PC-3 (cell line): ENCODE results near the gene IDH3A.

Source experiments
- EZH2phosphoT487 ChIP-seq: fragments of 300-600 bp; sonication (generic); IDR thresholded peaks from 2 replicates; pipeline ENCODE4 v1.6.1; 2018; ENCODE audit warnings: mild to moderate bottlenecking, antibody characterized with exemption, low read length, borderline replicate concordance
- TF ChIP-seq, protein P1 (sequence below): fragments of 300-600 bp; sonication (generic); conservative IDR thresholded peaks from 2 replicates; pipeline ENCODE4 v1.5.1; 2017; ENCODE audit warnings: antibody characterized with exemption, low read depth, mild to moderate bottlenecking, low read length

DNA sequence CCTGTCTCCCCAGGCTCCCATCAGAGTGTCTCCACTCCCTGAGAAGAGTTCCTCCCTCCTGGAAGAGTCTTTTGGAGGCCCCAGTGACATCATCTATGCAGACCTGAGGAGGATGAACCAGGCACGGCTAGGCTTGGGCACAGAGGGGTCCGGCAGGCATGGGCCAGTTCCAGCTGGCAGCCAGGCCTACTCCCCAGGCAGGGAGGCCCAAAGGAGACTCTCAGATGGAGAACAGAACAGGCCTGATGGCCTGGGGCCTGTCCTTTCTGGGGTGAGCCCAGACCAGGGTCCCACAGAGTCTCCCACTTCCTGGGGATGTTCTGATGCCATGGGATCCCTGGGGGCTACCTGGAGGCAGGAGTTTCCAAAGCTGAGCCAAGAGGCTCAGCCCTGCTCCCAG is 48.3 kb upstream of the IDH3A start:
- TF ChIP-seq, protein P1, sequence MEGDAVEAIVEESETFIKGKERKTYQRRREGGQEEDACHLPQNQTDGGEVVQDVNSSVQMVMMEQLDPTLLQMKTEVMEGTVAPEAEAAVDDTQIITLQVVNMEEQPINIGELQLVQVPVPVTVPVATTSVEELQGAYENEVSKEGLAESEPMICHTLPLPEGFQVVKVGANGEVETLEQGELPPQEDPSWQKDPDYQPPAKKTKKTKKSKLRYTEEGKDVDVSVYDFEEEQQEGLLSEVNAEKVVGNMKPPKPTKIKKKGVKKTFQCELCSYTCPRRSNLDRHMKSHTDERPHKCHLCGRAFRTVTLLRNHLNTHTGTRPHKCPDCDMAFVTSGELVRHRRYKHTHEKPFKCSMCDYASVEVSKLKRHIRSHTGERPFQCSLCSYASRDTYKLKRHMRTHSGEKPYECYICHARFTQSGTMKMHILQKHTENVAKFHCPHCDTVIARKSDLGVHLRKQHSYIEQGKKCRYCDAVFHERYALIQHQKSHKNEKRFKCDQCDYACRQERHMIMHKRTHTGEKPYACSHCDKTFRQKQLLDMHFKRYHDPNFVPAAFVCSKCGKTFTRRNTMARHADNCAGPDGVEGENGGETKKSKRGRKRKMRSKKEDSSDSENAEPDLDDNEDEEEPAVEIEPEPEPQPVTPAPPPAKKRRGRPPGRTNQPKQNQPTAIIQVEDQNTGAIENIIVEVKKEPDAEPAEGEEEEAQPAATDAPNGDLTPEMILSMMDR, result no peak
- no peak for TF ChIP-seq EZH2phosphoT487
